SK-N-SH (cell line): Measurements from ENCODE around the gene ARHGAP26. TPM values are rescaled to one million over a fixed set of nuclear protein-coding genes. Genes with fewer than 3 reads are reported as not detected.

Experiments
- CTCF ChIA-PET: fragments of 300-600, 350-600 bp; formaldehyde crosslinking; extraction: SDS; loops from one replicate; lab custom pipeline; 2021; lab: Yijun Ruan, JAX
- POLR2A ChIA-PET: fragments of 350-600 bp; sonication (Branson Sonifier 250); formaldehyde crosslinking; extraction: SDS; loops from one replicate; lab custom pipeline; 2020; ENCODE audit warnings: antibody characterized with exemption, inconsistent platforms; lab: Yijun Ruan, JAX
- DNase-seq: peaks from one replicate; pipeline ENCODE4 v3.0.0; 2012
- H2AFZ ChIP-seq: fragments of 200-600 bp; sonication (generic); 2 replicates; pipeline ENCODE4 v1.8.1; 2016; ENCODE audit warnings: antibody characterized with exemption, mild to moderate bottlenecking, low read depth
- H3F3A ChIP-seq: fragments of 200-600 bp; sonication (generic); replicated peaks from 2 replicates; pipeline ENCODE3; 2016; ENCODE audit warnings: antibody characterized with exemption, mild to moderate bottlenecking; ENCODE audit not compliant: insufficient read depth
- H3K27ac ChIP-seq, 2 experiments: fragments of 200-500 bp in 1 of 2; fragments of 200-600 bp in 1 of 2; sonication (Bioruptor generic) in 1 of 2; sonication (generic), shearing (Covaris generic) in 1 of 2; 2 replicates each; pipeline versions ENCODE4 v1.5.1 to v1.6.1; 2014 to 2016; ENCODE audit warnings: low read depth in 2 of 2, inconsistent platforms in 1 of 2, low read length in 1 of 2, mild to moderate bottlenecking in 1 of 2, mixed read lengths in 1 of 2
- H3K27me3 ChIP-seq: fragments of 200-600 bp; sonication (generic), shearing (Covaris generic); 2 replicates; pipeline ENCODE4 v1.6.1; 2016; ENCODE audit warnings: mixed run types; ENCODE audit not compliant: insufficient read depth
- H3K36me3 ChIP-seq, 2 experiments: fragments of 200-500 bp in 1 of 2; fragments of 200-600 bp in 1 of 2; sonication (Bioruptor generic) in 1 of 2; sonication (generic) in 1 of 2; replicated peaks in 1 of 2; 2 replicates each; pipeline versions ENCODE3 to v1.5.1; 2014 to 2016; ENCODE audit warnings: low read length in 1 of 2, mild to moderate bottlenecking in 1 of 2; ENCODE audit not compliant: insufficient read depth in 2 of 2, control insufficient read depth in 1 of 2
- H3K4me1 ChIP-seq, 2 experiments: fragments of 200-500 bp in 1 of 2; fragments of 200-600 bp in 1 of 2; sonication (Bioruptor generic) in 1 of 2; sonication (generic), shearing (Covaris generic) in 1 of 2; 2 replicates each; pipeline versions ENCODE4 v1.5.1 to v1.6.1; 2014 to 2016; ENCODE audit warnings: low read depth in 1 of 2, low read length in 1 of 2, mixed run types in 1 of 2; ENCODE audit not compliant: insufficient read depth in 2 of 2, control insufficient read depth in 1 of 2
- H3K4me2 ChIP-seq: fragments of 200-600 bp; sonication (generic), shearing (Covaris generic); 2 replicates; pipeline ENCODE4 v1.6.1; 2017; ENCODE audit warnings: mixed run types
- H3K4me3 ChIP-seq, 2 experiments: fragments of 200-500 bp in 1 of 2; fragments of 200-600 bp in 1 of 2; sonication (Bioruptor generic) in 1 of 2; sonication (generic), shearing (Covaris generic) in 1 of 2; 2 replicates each; pipeline versions ENCODE4 v1.5.1 to v1.8.1; 2014 to 2016; ENCODE audit warnings: low read depth in 2 of 2, inconsistent platforms in 1 of 2, low read length in 1 of 2, mild to moderate bottlenecking in 1 of 2, mixed read lengths in 1 of 2, moderate library complexity in 1 of 2
- H3K79me2 ChIP-seq: fragments of 200-600 bp; sonication (generic); 2 replicates; pipeline ENCODE4 v1.8.1; 2017; ENCODE audit warnings: mild to moderate bottlenecking; ENCODE audit not compliant: insufficient read depth
- H3K9ac ChIP-seq: fragments of 200-600 bp; sonication (generic); 2 replicates; pipeline ENCODE4 v1.6.1; 2017; ENCODE audit warnings: mixed run types
- H3K9me2 ChIP-seq: fragments of 200-600 bp; sonication (generic); 2 replicates; pipeline ENCODE4 v1.6.1; 2017; ENCODE audit warnings: mixed run types
- H3K9me3 ChIP-seq: fragments of 200-600 bp; sonication (generic); 2 replicates; pipeline ENCODE4 v1.6.1; 2017; ENCODE audit warnings: mixed run types, mild to moderate bottlenecking, moderate library complexity
- H4K20me1 ChIP-seq: fragments of 200-600 bp; sonication (generic); 2 replicates; pipeline ENCODE4 v1.6.1; 2017; ENCODE audit warnings: mild to moderate bottlenecking, mixed run types; ENCODE audit not compliant: insufficient read depth
- CHD2 ChIP-seq: fragments of 150-350 bp; IDR thresholded peaks from 2 replicates; pipeline ENCODE4 v1.6.1; 2018; ENCODE audit warnings: low read length; ENCODE audit not compliant: partially characterized antibody
- EP300 ChIP-seq, 2 experiments: IDR thresholded peaks; 2 replicates each; pipeline versions ENCODE4 v1.4.0 to v1.6.1; 2012; ENCODE audit warnings: borderline replicate concordance in 1 of 2, low read depth in 1 of 2, low read length in 1 of 2
- FOSL2 ChIP-seq: IDR thresholded peaks from 2 replicates; pipeline ENCODE4 v1.4.0; 2012; ENCODE audit warnings: low read depth, mild to moderate bottlenecking, moderate library complexity, borderline replicate concordance
- FOXM1 ChIP-seq: IDR thresholded peaks from 2 replicates; pipeline ENCODE4 v1.4.0; 2012; ENCODE audit warnings: low read depth, mild to moderate bottlenecking
- GABPA ChIP-seq: IDR thresholded peaks from 2 replicates; pipeline ENCODE4 v1.4.0; 2012; ENCODE audit warnings: low read depth, mild to moderate bottlenecking
- GATA2 ChIP-seq: sonication (generic); formaldehyde crosslinking; IDR thresholded peaks from 2 replicates; pipeline ENCODE4 v1.5.0; 2020; ENCODE audit warnings: mild to moderate bottlenecking, missing genetic modification reagents
- JUND ChIP-seq: IDR thresholded peaks from 2 replicates; pipeline ENCODE4 v1.4.0; 2012
- NFIC ChIP-seq: IDR thresholded peaks from 2 replicates; pipeline ENCODE4 v1.4.0; 2012; ENCODE audit warnings: borderline replicate concordance
- POLR2AphosphoS5 ChIP-seq: IDR thresholded peaks from 2 replicates; pipeline ENCODE4 v1.6.1; 2012; ENCODE audit warnings: low read depth, low read length
- REST ChIP-seq: IDR thresholded peaks from 2 replicates; pipeline ENCODE4 v1.6.1; 2012; ENCODE audit warnings: mild to moderate bottlenecking, low read depth, low read length, moderate library complexity
- RXRA ChIP-seq: IDR thresholded peaks from 2 replicates; pipeline ENCODE4 v1.4.0; 2012; ENCODE audit warnings: low read depth, mild to moderate bottlenecking, borderline replicate concordance
- TCF12 ChIP-seq: IDR thresholded peaks from 2 replicates; pipeline ENCODE4 v1.4.0; 2012
- WGBS: methylation state at CpG from one replicate; pipeline ENCODE4 v1.1.6; 2017; ENCODE audit warnings: low lambda C conversion rate; 5-methylcytosine and 5-hydroxymethylcytosine counted together
- polyA plus RNA-seq, 3 experiments: library from polyadenylated mRNA; depleted of rRNA; stranded (reverse); fragments of >200 nt; gene quantifications; 2 replicates each; pipeline ENCODE4 v1.2.3, GENCODE V29; 2012
- TF ChIP-seq, protein P1 (sequence below): fragments of 150-350 bp; IDR thresholded peaks from 2 replicates; pipeline ENCODE4 v1.6.1; 2016; ENCODE audit warnings: mild to moderate bottlenecking, low read depth, low read length
- TF ChIP-seq, protein P2 (sequence below): IDR thresholded peaks from 2 replicates; pipeline ENCODE4; 2012

ARHGAP26 gene
- polyA plus RNA-seq, 1 of the 3 experiments (the other 2 are of a cell fraction) = 6.1 TPM

- POLR2A ChIA-PET = no interaction called here
Measured at GRCh38 chr5:142821733-142822487, 51.7 kb downstream of the ARHGAP26 start.

More at GRCh38 chr5:142821733-142822487, 51.7 kb downstream of the ARHGAP26 start:
- Histone ChIP-seq H3K4me1 (peaks cover 62% of the 10 kb centered on the region in 2 experiments), H3K27ac (peak overlapping the region; percentile 64 to 67; a peak in 3 of 4 replicates), H3K9me2 (no peaks in the 10 kb centered on the region), H3K4me3 (no peak overlapping the region), H3K27me3 (no peaks in the 10 kb centered on the region), H3F3A (peaks cover 38% of the 10 kb centered on the region), H3K4me2 (peak overlapping the region; percentile 25; the same call in 1 of the 2 replicates), H2AFZ (no peak overlapping the region), H4K20me1 (no peaks in the 10 kb centered on the region), H3K79me2 (no peaks in the 10 kb centered on the region), H3K9ac (no peak overlapping the region; the same call in 1 of the 2 replicates), H3K9me3 (no peaks in the 10 kb centered on the region), H3K36me3 (no peaks in the 10 kb centered on the region)
- peak; percentile 72 for TF ChIP-seq TCF12
- peak in 1 of 2 experiments; percentile 84; a peak in 2 of 4 replicates for TF ChIP-seq EP300 (IDR thresholded peaks at IDR 0.05; ENCODE audit: borderline replicate concordance in 1 of 2, low read depth in 1 of 2, low read length in 1 of 2)
- TF ChIP-seq GABPA = no peak
- no peak for TF ChIP-seq GATA2 (CRISPR knock-in tag)
- TF ChIP-seq, protein P1, sequence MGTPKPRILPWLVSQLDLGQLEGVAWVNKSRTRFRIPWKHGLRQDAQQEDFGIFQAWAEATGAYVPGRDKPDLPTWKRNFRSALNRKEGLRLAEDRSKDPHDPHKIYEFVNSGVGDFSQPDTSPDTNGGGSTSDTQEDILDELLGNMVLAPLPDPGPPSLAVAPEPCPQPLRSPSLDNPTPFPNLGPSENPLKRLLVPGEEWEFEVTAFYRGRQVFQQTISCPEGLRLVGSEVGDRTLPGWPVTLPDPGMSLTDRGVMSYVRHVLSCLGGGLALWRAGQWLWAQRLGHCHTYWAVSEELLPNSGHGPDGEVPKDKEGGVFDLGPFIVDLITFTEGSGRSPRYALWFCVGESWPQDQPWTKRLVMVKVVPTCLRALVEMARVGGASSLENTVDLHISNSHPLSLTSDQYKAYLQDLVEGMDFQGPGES = no peak
- peak; percentile 56; the same call in 1 of the 2 replicates for TF ChIP-seq POLR2AphosphoS5
- peak; percentile 94 for TF ChIP-seq JUND
- TF ChIP-seq FOSL2 = peak; percentile 98
- TF ChIP-seq NFIC = peak; percentile 45; the same call in 1 of the 2 replicates
- TF ChIP-seq REST = no peak
- no peak for TF ChIP-seq CHD2
- peak; percentile 60; the same call in 1 of the 2 replicates for TF ChIP-seq RXRA
- TF ChIP-seq, protein P2, sequence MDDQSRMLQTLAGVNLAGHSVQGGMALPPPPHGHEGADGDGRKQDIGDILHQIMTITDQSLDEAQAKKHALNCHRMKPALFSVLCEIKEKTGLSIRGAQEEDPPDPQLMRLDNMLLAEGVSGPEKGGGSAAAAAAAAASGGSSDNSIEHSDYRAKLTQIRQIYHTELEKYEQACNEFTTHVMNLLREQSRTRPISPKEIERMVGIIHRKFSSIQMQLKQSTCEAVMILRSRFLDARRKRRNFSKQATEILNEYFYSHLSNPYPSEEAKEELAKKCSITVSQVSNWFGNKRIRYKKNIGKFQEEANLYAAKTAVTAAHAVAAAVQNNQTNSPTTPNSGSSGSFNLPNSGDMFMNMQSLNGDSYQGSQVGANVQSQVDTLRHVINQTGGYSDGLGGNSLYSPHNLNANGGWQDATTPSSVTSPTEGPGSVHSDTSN = peak; percentile 69
- no peak for TF ChIP-seq FOXM1
- DNase-seq = no peak
- WGBS = 13% methylated on average over 3 of the region's 3 CpGs
- CTCF ChIA-PET = interaction anchor here (1.1 to 1.9 kb wide), 6 partner anchors 12 to 108 kb away, joined by 3 to 5 read pairs (median 4); no protein-coding TSS in a partner anchor
